Mesodermal cell (in vitro differentiated cells): ENCODE measurements around the gene ULK4.

Experiments
- H3K27ac ChIP-seq: 2 replicates; pipeline ENCODE4 v1.7.0; 2013; ENCODE audit warnings: mild to moderate bottlenecking, low read depth, low read length, moderate library complexity; ENCODE audit not compliant: severe bottlenecking
- H3K36me3 ChIP-seq: 2 replicates; pipeline ENCODE4 v1.7.1; 2013; ENCODE audit warnings: mild to moderate bottlenecking, low read length, moderate library complexity; ENCODE audit not compliant: control insufficient read depth, insufficient read depth
- H3K4me1 ChIP-seq: one replicate; pipeline ENCODE4 v1.7.1; 2013; ENCODE audit warnings: mild to moderate bottlenecking, low read length; ENCODE audit not compliant: insufficient read depth, control insufficient read depth, poor library complexity, severe bottlenecking
- H3K4me3 ChIP-seq: 2 replicates; pipeline ENCODE4 v1.7.0; 2013; ENCODE audit warnings: low read length, control low read depth, mild to moderate bottlenecking; ENCODE audit not compliant: insufficient read depth, poor library complexity, severe bottlenecking; ENCODE audit errors: extremely low read depth
- H3K9me3 ChIP-seq: 2 replicates; pipeline ENCODE4 v1.7.1; 2013; ENCODE audit warnings: mild to moderate bottlenecking, low read length, moderate library complexity; ENCODE audit not compliant: control insufficient read depth
- WGBS, 2 experiments: methylation state at CpG; one replicate each; pipeline ENCODE4 v1.1.5; 2013; ENCODE audit warnings: missing lambda C conversion rate in 2 of 2; ENCODE audit not compliant: insufficient coverage in 2 of 2; 5-methylcytosine and 5-hydroxymethylcytosine counted together

The ULK4 gene

GRCh38 chr3:41364736-41365135, 597.2 kb downstream of the ULK4 start:
- no peaks in the 10 kb centered on the region for H3K36me3 ChIP-seq
- H3K27ac ChIP-seq = peak overlapping the region; percentile 17
- H3K4me3 ChIP-seq = no peak overlapping the region
- H3K9me3 ChIP-seq = no peaks in the 10 kb centered on the region
- peaks cover 22% of the 10 kb centered on the region for H3K4me1 ChIP-seq
- WGBS, 2 experiments = no CpG with 5 or more reads among the region's 2 CpGs

DNA sequence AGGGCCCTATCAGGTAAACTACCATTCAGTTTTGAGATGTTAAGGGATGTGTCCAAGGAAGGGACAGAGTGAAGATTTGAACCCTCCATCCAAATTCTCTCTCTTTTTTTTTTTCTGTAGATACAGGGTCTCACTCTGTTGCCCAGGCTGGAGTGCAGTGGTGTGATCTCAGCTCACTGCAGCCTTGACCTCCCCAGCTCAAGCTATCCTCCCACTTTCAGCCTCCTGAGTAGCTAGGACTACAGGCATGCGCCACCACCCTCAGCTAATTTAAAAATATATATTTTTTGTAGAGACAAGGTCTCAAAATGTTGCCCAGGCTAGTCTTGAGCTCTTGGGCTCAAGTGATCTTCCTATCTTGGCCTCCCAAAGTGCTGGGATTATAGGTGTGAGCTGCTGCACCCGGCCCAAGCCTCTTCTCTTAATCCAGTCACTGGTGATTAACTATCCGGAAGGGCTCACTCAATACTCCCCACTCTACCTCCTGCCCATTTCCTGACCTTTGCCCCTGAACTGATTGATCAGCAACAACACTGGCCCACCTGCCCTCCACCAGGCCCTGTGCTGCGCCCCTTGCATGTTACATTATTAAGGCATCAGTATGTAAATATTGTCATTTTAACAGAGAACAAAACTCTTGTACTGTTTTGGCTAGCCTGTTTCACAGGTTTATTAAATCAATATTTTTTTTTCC, 597.9 kb downstream of the ULK4 start:
- no peaks in the 10 kb centered on the region for H3K9me3 ChIP-seq
- 60% methylated on average over 2 of the region's 4 CpGs; no CpG with 5 or more reads in 1 of the 2 experiments for WGBS, 2 experiments

DNA sequence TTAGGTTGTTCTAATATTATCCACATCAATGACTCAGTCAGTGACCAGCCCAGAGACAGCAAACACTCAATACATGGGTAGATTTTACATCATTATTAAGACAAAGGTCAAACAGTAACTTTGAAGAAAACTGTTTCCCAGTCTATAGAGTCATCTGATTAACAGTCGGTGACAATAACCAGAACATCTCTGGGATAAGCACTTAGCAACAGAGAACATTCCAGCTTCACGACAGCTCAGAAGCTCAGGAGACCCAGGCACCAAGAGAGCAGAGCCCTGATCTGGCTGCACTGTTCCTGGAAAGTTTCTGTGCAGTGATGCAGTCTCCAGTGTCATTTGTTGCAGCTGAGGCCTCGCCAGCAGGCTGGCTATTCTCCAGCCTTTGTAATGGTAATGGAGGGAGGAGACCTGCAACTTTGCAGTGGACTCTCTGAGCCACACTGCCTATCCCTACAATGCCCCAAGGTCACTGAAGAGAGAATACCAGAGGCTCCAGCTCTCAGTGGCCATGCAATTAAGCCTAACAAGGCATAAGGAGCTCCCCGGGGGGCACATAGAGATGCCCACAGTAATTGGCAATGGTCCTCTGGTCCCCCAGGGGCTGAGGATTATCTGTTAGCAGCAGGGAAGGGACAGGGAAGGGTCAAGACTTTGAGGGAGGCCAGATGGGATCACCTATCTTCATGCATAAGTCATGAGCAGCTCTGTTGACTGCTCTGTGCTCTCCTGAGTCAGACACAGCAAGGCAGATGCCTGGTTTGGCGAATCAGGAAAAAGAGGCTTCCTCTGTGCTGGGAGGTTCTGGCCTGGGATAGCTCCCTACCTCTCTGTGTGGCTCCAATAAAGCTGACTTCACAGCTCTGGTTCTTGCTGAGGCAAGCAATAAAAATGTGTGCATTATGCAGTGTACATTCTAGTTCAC, 599.0 kb downstream of the ULK4 start:
- H3K9me3 ChIP-seq = no peaks in the 10 kb centered on the region
- WGBS, 2 experiments = 18 to 21% methylated on average over 4 of the region's 5 CpGs
- no peaks in the 10 kb centered on the region for H3K36me3 ChIP-seq
- no peak overlapping the region for H3K4me3 ChIP-seq
- peaks cover 22% of the 10 kb centered on the region for H3K4me1 ChIP-seq
- peak overlapping the region; percentile 96 for H3K27ac ChIP-seq

More for the DNA sequence above, 597.9 kb downstream of the ULK4 start:
- peaks cover 22% of the 10 kb centered on the region for H3K4me1 ChIP-seq
- no peaks in the 10 kb centered on the region for H3K36me3 ChIP-seq
- no peak overlapping the region for H3K4me3 ChIP-seq
- H3K27ac ChIP-seq = peak overlapping the region; percentile 96

DNA sequence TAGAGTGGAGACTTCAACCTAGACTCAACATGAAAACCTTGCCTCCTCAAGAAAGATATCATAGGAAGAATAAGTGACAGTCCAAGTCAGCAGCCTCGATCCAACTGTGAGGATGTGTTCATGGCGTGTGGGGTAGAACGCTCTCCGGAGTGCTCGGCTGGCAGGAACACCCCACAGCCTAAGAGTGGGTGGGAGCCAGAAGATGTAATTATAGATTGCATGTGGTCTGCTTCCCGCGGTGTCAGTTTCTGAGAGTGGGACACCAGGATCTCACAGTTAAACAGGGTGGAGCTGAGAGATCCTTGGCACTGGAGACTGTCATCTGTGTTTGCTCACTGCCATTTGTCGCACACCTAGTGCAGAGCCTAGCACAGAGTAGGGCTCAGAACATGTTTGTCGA, 604.6 kb downstream of the ULK4 start:
- WGBS, 2 experiments = 83 to 87% methylated on average over 9 of the region's 9 CpGs
- Histone ChIP-seq H3K36me3 (no peaks in the 10 kb centered on the region), H3K9me3 (no peaks in the 10 kb centered on the region), H3K27ac (no peak overlapping the region), H3K4me3 (no peak overlapping the region), H3K4me1 (peaks cover 7% of the 10 kb centered on the region)

GRCh38 chr3:41356775-41357174, 605.1 kb downstream of the ULK4 start:
- H3K36me3 ChIP-seq = no peaks in the 10 kb centered on the region
- H3K4me3 ChIP-seq = no peak overlapping the region
- no peaks in the 10 kb centered on the region for H3K9me3 ChIP-seq
- WGBS, 2 experiments = no CpG with 5 or more reads among the region's 2 CpGs
- peaks cover 2% of the 10 kb centered on the region for H3K4me1 ChIP-seq
- no peak overlapping the region for H3K27ac ChIP-seq

DNA sequence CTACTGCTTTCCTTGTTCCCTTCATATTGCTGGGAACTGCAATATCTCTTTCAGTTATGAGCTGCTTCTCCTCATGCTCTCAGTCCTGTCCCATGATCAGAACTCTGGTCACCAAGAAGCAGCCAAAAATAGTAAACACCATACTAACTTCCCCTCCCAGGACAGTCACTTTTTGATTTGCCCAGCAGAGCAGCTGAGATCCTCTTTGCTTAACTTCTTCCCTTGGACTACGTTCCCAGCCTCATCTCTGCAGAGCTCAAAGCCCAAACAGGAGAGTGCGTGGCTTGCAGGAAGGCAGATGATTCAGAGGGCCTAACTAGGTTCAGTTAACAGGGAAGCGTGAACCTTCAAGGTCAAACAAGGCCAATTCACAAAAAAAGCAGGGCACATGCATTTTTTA, 609.4 kb downstream of the ULK4 start:
- H3K36me3 ChIP-seq = no peaks in the 10 kb centered on the region
- no peaks in the 10 kb centered on the region for H3K4me1 ChIP-seq
- no peak overlapping the region for H3K27ac ChIP-seq
- no peaks in the 10 kb centered on the region for H3K9me3 ChIP-seq
- H3K4me3 ChIP-seq = no peak overlapping the region
- WGBS, 2 experiments = 88 to 100% methylated on average over 1 to 3 of the region's 3 CpGs

DNA sequence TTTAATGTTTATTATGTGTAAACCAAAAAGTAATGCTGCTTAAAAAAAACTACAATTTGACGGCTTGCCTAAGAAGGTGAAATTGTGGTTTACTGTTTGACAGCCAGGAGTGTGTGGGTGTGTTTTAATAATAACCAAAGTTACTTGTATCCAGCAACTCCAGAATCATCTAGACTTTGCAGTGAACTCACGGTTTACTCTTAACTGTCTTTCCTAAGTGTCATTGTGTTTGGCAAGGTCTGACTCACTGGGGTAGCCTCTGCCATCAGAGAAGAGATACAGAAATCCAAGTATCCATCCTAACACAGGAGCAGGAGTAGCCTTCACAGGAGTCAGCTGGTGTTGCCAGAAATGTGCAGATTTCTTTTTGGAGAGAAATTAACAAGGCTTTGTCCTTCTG, 611.5 kb downstream of the ULK4 start:
- Histone ChIP-seq H3K4me3 (no peak overlapping the region), H3K4me1 (no peaks in the 10 kb centered on the region), H3K36me3 (no peaks in the 10 kb centered on the region), H3K27ac (no peak overlapping the region), H3K9me3 (no peaks in the 10 kb centered on the region)
- 86% methylated on average over 1 of the region's 2 CpGs; no CpG with 5 or more reads in 1 of the 2 experiments for WGBS, 2 experiments

DNA sequence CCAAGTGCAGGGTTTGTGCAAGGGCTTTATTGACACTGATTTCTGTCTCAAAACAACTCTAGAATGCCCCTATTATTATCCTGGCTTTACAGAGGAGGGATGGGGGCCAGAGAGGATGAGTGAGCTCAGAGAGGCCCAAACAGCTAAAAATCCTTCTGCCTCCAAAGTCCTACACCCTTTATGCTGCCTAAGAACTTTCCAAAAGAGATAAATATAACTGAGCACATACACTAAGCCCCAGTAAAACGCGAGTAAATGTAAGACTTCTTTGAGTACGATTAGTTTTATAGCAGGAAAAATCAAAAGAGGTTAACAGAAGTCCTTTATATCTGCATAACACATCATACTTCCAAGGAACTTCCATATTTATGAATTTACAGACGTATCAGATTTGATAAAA, 613.5 kb downstream of the ULK4 start:
- no peak overlapping the region for H3K4me3 ChIP-seq
- H3K36me3 ChIP-seq = no peaks in the 10 kb centered on the region
- H3K9me3 ChIP-seq = no peaks in the 10 kb centered on the region
- no peak overlapping the region for H3K27ac ChIP-seq
- H3K4me1 ChIP-seq = no peaks in the 10 kb centered on the region
- 100% methylated on average over 1 of the region's 4 CpGs; no CpG with 5 or more reads in 1 of the 2 experiments for WGBS, 2 experiments

DNA sequence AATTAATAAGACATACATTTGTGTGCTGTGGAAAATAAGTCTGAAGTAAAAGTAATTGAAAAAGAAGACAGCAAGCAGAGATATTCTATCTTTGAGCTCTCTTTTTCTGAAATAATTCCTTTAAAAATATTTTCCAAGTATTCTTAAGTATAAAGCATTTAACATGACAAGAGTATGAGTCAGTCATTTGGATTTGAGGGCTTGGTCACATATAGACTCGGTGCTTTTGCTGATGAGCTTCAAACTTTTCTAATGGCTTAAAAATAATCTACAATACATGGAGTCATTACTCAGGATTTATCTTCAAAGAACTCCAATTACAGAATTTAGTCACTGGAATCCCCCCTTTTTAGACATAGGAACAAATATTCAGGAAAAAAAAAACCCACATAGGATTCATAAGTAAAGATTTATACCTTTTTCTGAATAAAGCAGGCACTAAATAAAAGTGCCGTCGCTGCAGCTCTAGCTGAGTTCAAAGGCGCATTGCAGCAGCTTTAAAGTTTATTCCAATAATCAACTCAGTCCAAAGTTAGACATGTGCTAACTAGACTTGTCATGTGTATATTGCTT, 615.1 kb downstream of the ULK4 start:
- WGBS, 2 experiments = no CpG with 5 or more reads among the region's 4 CpGs
- no peaks in the 10 kb centered on the region for H3K36me3 ChIP-seq
- H3K4me3 ChIP-seq = no peak overlapping the region
- no peaks in the 10 kb centered on the region for H3K9me3 ChIP-seq
- no peaks in the 10 kb centered on the region for H3K4me1 ChIP-seq
- no peak overlapping the region for H3K27ac ChIP-seq

GRCh38 chr3:41345788-41346187, 616.1 kb downstream of the ULK4 start:
- H3K9me3 ChIP-seq = no peaks in the 10 kb centered on the region
- H3K27ac ChIP-seq = no peak overlapping the region
- WGBS, 2 experiments = 95 to 98% methylated on average over 5 of the region's 5 CpGs

More at GRCh38 chr3:41345788-41346187, 616.1 kb downstream of the ULK4 start:
- no peak overlapping the region for H3K4me3 ChIP-seq
- no peaks in the 10 kb centered on the region for H3K36me3 ChIP-seq
- no peaks in the 10 kb centered on the region for H3K4me1 ChIP-seq
